Astrocyte of the hippocampus (primary cell): ENCODE results near the gene TBC1D3B.
"Not testable (repeated sequence)": the region's sequence is repeated elsewhere in the genome, so short reads cannot be mapped to it uniquely, and the experiment has no call there.

ENCODE experiments used
- DNase-seq: peaks from one replicate; pipeline ENCODE4 v3.0.0; 2011; ENCODE audit warnings: low read depth, low spot score

Gene TBC1D3B

GRCh38 chr17:36176536-36176935 is at the start of gene TBC1D3B:
Gene TBC1D3B, minus strand, starts transcription at chr17:36176636. Its CDS starts 1,586 bp downstream, at chr17:36175050.
- not testable (repeated sequence) for DNase-seq

DNA sequence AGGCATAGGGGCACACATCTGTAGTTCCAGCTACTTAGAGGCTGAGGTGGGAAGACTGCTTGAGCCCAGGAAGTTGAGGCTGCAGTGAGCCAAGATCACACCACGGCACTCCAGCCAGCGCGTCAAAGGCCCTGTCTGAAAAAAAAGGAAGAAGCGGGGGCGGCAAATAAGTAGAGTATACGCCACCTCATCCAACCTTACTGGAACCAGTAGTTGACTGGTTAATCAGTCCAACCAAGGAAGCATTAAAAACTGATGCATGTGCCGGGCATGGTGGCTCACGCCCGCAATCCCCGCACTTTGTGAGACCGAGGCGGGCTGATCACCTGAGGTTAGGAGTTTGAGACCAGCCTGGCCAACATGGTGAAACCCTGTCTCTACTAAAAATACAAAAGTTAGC is 46.5 kb upstream of the TBC1D3B start:
- DNase-seq: not testable (repeated sequence)

- not testable (repeated sequence) for DNase-seq
Observed at GRCh38 chr17:36221581-36222100, 45.2 kb upstream of the TBC1D3B start.

- DNase-seq: not testable (repeated sequence)
Observed at GRCh38 chr17:36220737-36221580, 44.5 kb upstream of the TBC1D3B start.

- DNase-seq: not testable (repeated sequence)
Observed at GRCh38 chr17:36219556-36219955, 43.1 kb upstream of the TBC1D3B start.

DNA sequence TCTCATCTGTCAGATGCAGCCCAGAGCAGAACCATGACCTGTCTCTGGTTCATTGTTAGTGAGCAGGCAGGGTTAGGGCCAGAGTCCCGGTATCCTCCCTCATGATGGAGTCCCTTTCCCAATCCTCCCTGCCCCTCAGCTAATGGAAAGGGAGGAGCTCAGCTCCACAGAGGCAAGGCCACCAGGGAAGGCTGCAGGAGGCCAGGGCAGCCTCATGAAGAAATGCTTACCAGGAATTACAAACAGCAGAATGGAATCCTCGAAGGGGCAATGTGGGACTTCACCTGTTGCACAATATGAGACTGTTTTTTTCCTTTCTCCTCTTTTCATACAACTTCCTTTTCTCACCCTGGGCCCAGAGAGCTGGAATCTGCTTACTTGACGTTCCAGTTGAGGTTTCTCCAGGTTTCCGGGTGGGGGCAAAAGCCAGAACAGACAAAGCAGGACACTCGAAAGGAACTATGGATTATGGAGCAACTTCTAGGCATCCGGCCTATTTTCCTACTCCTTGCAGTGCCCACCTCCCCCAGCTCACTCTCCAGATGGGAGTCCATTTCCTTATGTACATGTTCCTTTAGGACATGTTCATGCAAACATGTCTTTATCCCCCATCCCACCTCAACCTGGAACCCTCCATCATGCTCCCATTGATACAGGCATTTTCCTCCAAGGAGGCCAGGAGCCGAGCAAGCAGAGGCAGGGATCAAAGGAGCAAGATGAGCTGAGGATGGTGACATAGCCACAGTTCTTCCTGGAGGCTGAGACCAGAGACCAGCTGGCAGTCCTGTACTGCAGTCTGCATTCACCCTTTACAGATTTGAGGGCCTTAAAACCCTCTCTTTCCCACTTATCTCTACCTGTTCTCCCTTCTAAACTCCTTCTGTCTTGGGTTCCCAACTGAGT is 39.2 kb upstream of the TBC1D3B start:
- not testable (repeated sequence) for DNase-seq

DNA sequence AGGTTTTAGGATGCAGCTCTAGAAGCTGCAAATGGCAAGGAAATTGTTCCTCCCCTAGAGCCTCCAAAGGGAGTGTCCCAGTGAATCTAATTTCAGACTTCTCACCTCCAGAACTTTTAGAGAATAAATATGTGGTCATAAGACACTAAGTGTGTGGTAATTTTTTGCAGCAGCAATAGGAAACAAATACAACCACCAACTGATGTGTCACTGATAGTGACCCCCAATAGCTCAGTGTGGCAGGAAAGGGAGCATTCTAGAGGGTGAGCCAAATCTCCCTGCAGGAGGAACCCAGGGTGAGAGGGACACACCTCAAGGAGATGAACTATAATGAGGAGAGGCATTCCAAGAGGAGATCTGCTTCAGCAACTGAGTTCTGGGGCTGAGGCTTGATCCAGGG is 38.5 kb upstream of the TBC1D3B start:
- no peak for DNase-seq

- DNase-seq: no peak
Observed at GRCh38 chr17:36213695-36214094, 37.3 kb upstream of the TBC1D3B start.

- no peak for DNase-seq
Observed at GRCh38 chr17:36212966-36213365, 36.5 kb upstream of the TBC1D3B start.

- no peak for DNase-seq
Observed at GRCh38 chr17:36212272-36212605, 35.8 kb upstream of the TBC1D3B start.

DNA sequence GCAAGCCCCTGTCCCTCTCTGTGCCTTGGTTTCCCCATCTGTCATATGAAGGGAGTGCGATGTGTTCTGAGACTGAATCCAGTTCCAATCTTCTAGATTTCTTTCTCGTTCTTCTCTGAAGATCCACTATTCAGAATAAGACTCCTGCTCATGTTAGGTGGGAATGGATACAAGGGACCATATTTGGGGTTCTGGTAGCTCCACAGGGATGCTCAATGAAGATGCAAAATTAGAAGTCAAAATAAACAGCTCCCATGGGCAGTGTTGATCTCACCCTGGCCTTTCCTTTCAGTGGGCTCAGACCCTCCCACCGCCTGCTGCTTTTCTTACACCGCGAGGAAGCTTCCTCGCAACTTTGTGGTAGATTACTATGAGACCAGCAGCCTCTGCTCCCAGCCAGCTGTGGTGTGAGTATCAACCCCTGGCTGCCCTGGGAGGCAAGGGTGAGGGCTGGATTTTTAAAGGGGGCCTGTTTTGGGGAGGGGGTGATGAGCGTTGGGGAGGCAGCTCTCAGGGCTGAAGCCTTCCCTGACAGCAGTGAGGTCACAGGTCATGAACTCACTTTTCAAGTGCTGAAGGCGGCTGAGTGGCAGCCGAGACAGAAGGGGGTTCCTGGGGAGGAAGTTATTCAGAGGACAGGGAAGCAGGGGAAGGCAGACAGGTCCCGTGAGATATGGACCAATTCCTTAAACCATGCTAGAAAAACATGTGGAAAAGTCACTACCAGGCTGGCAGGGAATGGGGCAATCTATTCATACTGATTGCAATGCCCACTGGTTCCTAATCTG is 35.2 kb upstream of the TBC1D3B start:
- DNase-seq: not testable (repeated sequence)

DNA sequence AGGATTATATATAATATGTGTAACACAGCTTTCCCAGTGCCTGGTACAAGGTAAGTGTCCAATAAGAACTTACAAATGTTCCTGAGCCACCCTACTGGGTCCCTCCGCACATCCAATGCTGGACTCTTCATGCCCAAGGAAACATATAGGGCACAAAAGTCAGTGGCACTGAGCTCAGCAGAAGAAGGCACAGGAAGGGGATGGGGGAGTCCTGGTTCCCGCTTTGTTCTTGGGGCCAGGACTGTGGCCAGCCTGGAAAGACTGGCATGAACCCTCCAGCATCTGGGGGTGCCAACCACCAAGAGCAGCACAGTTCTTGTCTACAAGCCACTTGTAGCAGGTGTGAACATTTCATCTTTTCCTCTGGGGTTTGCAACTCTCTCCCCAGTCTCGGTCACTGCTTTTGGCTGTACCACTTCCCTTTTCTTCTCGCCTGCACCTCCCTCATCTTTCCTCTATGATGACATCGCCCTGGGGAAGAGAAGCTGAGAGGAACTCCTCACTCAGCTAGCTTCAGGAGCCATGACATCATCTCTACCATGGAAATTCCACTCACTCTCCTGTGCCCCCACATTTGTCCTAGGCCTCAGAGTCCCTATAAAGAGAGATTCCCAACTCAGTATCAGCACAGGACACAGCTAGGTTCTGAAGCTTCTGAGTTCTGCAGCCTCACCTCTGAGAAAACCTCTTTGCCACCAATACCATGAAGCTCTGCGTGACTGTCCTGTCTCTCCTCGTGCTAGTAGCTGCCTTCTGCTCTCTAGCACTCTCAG is 34.2 kb upstream of the TBC1D3B start, which contains the start of gene CCL4L2:
TSS of gene CCL4L2 (plus strand) at position 625 of the 773 bp plus-strand sequence.
- DNase-seq: not testable (repeated sequence)

DNA sequence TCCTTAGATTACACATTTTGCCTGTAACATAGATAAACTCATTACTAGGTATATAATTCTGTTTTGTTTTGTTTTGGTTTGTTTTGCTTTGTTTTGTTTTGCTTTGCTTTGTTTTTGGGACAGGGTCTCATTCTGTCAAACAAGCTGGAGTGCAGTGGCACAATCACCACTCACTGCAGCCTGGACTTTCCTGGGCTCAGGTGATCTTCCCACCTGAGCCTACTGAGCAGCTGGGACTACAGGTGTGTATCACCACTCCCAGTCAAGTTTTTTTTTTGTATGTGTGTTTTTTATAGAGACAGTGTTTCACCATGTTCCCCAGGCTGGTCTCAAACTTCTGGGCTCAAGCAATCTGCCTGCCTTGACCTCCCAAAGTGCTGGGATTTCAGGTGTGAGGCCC is 33.1 kb upstream of the TBC1D3B start:
- DNase-seq: no peak

GRCh38 chr17:36207383-36207782 is 30.9 kb upstream of the TBC1D3B start:
- DNase-seq: not testable (repeated sequence)

- DNase-seq: not testable (repeated sequence)
Observed at GRCh38 chr17:36206486-36206821, 30.0 kb upstream of the TBC1D3B start.

DNA sequence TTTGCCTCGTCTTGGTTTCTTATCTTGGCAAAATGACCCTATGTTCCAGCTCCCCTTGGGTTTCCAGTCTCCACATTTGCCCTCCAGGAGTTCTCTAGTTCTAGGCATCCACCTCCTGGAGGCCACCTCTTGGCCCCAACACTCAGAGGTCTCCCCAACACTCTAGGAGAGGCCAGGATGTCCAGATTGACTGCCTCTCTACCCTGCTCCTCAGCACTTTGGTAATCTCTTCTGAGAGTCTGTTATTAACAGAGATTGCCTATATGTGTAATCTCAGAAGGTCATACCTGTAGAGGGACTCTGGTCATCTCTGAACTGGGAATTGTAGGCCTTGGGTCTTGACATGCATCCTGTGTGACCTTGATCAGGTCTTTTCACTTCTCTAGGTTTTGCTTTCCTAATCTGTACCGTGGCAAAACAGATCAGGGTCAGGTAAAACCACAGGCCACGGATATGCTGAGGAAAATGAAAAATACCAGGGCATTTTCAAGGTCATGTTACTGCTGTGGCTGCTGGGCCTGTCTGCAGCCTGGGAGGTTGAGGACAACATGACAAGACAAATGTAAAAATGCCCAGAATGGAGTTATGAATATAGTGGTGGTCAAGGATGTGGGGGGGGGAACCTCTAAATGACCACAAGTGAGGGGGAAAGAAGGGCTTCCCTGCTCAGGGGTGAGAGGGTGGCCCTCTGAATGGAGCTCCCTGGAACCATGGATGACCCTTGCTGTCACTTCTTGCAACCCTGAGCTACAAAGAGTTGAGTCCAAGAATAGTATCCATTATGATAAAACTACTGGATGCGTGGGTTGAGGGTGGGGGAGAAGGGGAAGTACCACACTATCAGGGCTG is 29.4 kb upstream of the TBC1D3B start:
- no peak for DNase-seq

GRCh38 chr17:36204724-36205500 is 28.5 kb upstream of the TBC1D3B start:
- DNase-seq: no peak

DNA sequence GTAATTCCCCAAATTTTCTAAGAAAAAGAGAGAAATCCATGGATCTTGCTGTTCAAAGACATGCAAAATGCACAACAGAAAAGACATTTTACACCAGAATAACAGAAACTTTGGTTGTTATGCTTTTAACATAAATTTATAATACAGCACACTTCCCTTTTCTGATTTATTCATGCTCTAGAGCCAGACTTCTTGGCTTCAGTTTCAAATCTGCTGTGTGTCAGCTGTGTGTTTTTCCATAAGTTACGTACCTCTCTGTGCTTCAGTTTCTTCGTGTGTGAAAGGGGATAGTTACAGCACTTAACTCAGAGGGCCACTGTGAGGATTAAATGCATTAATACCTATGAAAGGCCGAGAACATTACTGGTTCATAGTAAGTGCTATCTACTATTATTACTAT is 26.9 kb upstream of the TBC1D3B start:
- no peak for DNase-seq

GRCh38 chr17:36201506-36201905 is 25.1 kb upstream of the TBC1D3B start:
- not testable (repeated sequence) for DNase-seq
